Measurements from ENCODE around the gene CLDN3. TPM values are rescaled to one million over a fixed set of nuclear protein-coding genes. Genes with fewer than 3 reads are reported as not detected.

CLDN3 gene
- total and polyA plus RNA-seq, 2 of the 4 experiments (the other 2 are of a cell fraction), result 0.12 to 0.18 TPM

DNA sequence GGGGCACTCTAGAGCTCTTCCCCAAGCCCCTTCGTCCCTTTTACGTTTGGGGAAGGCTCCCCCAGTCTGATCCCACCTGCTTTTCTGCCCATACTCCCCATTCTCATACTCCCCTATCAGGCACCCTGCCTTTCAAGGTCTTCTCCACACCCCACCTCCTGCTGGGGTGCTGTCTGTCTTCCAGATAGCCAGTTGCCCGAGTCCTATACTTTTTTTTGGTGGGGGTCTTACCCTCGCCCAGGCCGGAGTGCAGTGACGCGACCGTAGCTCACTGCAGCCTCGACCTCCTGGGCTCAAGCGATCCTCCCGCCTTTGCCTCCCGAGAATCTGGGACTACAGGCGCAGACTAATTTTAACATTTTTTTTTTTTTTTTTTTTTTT is 30.7 kb downstream of the CLDN3 start:
- Histone ChIP-seq H3K18ac (ENCODE audit: low read depth, low read length) (no peak overlapping the region), H3K23ac (ENCODE audit: low read depth, low read length) (peak overlapping the region; percentile 38), H3K27me3 (ENCODE audit: control insufficient read depth, insufficient read depth, low read length) (no peaks in the 10 kb centered on the region), H3K36me3 (ENCODE audit: control insufficient read depth, insufficient read depth, low read length) (0 out of 2 replicates have a peak, but pooled peaks cover 6% of the 10 kb centered on the region), H3K9me3 (ENCODE audit: control insufficient read depth, insufficient read depth, low read length) (no peaks in the 10 kb centered on the region), H2AK9ac (replicated peaks; ENCODE audit: low read depth, low read length, poor library complexity) (peak overlapping the region; percentile 83), H4K5ac (ENCODE audit: low read depth, low read length) (peak overlapping the region; percentile 97), H4K20me1 (ENCODE audit: insufficient read depth, low read length) (peaks cover 3% of the 10 kb centered on the region; the same call in 1 of the 2 replicates), H3K56ac (ENCODE audit: extremely low read depth, insufficient read depth, low read length) (no peak overlapping the region), H4K91ac (ENCODE audit: insufficient read depth, low read depth, low read length) (0 out of 2 replicates have a peak overlapping the region, but pooled peaks have one; percentile 55), H2BK5ac (ENCODE audit: low read depth, low read length, poor library complexity, severe bottlenecking) (no peak overlapping the region), H3K27ac (ENCODE audit: insufficient read depth, low read length) (no peak overlapping the region; the same call in 1 of the 2 replicates), H3K4ac (ENCODE audit: low read depth, low read length) (peak overlapping the region; percentile 73; the same call in 1 of the 2 replicates), H3K79me1 (ENCODE audit: low read depth in 1 of 2, low read length in 2 of 2) (peaks cover 5 to 27% of the 10 kb centered on the region in 2 experiments; a peak in 3 of 4 replicates), H3K9ac (ENCODE audit: low read depth, low read length) (peak overlapping the region; percentile 79), H4K8ac (ENCODE audit: low read depth in 2 of 2, low read length in 2 of 2) (peak overlapping the region; percentile 54 to 84), H2AK5ac (ENCODE audit: low read depth, low read length) (peak overlapping the region; percentile 83), H3K4me3 (ENCODE audit: insufficient read depth, low read depth, low read length) (peak overlapping the region; percentile 99), H3K14ac (replicated peaks; ENCODE audit: low read depth, low read length) (peak overlapping the region; percentile 48), H2BK20ac (ENCODE audit: low read depth, low read length) (no peak overlapping the region), H2BK15ac (ENCODE audit: low read depth, low read length) (no peak overlapping the region), H3K9me1 (ENCODE audit: insufficient read depth, low read length) (peaks cover 8% of the 10 kb centered on the region), H3K4me2 (ENCODE audit: low read depth, low read length) (peak overlapping the region; percentile 93), H2AFZ (replicated peaks; ENCODE audit: low read length, poor library complexity) (peak overlapping the region; percentile 98), H3K4me1 (ENCODE audit: control insufficient read depth, insufficient read depth, low read length) (peaks cover 7% of the 10 kb centered on the region), H2BK120ac (ENCODE audit: low read depth, low read length) (no peak overlapping the region)
- no peak for ATAC-seq (ENCODE audit: low read depth)
- POLR2A ChIA-PET (ENCODE audit: unreplicated experiment), result no interaction called here
- CTCF ChIA-PET, result no interaction called here
- WGBS, 2 experiments (ENCODE audit: extremely low coverage in 2 of 2, insufficient read length in 1 of 2), result 46% methylated on average over 5 of the region's 13 CpGs; no CpG with 5 or more reads in 1 of the 2 experiments
- dilution Hi-C loops (cut with HindIII; ENCODE audit: low sequenced_read_pairs, unreplicated experiment) (no loop called here), intact Hi-C loops (cut with micrococcal nuclease) (loop anchor here (5.0 kb wide), 1 partner anchor 113 kb away; no protein-coding TSS in a partner anchor), in situ Hi-C loops (cut with MboI; ENCODE audit: low sequenced_read_pairs) (no loop called here)
- BruUV-seq (replicated peaks), result no TSS peak
- DNase-seq, result no peak
- TF ChIP-seq RFX5 (IDR thresholded peaks at IDR 0.05; ENCODE audit: low read depth, low read length), result no peak
